Measurements from ENCODE around the gene EPSTI1.
"Not testable (repeated sequence)": the region's sequence is repeated elsewhere in the genome, so short reads cannot be mapped to it uniquely, and the experiment has no call there.

Gene EPSTI1

DNA sequence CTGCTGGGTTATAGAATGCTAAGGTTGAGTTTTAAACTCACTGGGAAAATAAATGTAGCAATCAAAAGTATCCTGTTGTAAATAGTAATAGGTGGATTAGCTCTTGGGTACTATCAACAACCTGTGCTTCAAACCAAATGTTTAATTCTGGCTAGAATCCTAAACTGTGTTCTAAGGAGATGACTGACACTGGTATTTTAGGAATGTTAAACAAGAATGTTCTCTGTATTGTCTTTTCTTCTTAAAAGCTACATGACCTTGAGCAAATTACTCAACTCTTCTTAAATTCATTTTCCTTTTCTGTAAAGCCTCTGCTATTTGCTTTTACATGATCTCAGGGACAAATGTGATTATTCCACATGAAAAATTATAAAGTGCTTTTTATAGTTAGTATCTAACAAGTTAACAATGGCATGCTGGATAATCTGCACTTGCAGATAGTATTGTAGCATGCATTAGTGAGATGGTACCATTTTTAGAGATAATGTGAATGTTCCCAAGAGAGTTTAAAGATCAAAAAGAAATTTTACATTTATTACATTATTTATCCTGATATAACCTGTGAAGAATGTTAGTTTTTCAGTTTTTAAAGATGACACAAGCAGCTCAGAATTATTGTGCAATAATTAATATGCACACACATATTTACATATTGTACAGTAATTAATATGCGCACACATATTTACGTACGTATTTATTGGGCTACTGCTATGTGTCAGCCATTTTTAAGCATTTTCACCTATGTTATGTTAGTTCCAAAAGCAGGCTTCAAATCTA lies 13.6 kb upstream of the EPSTI1 start:
- DNase-seq (ENCODE audit: low spot score), result no peak

DNA sequence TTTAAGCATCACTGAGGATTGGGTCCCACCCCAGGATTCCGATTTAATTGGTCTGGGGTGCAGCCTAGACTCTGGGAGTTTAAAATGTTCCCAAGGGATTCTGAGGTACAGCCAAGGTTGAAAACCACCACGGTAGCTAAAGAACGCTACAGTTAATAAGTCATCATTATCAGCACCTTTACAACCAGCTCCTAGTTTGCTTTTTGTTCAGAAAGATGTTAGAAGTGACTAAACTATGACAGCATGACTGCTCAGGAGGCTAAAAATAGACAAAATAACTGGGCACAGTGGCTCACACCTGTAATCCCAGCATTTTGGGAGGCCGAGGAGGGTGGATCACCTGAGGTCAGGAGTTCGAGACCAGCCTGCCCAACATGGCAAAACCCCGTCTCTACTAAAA lies 11.7 kb upstream of the EPSTI1 start:
- no peak for DNase-seq (ENCODE audit: low spot score)

DNA sequence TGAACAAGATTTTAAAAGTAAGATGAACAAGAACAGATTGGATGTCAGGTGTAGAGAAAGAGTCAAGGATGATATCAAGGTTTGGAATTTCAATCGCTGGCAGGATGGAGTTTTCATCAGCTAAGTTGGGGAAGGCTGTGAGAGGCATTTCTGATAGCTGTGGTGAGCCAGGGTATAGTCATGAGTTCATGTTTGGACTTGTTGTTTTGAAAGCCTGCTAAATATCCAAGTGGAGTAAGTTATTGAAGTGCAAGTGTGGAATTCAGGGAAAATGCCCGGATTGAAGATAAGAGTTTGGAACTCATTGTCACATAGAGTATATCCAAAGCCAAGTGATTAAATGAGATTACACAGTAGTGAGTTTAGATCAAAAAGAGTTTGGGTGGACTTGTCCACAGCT lies 11.0 kb upstream of the EPSTI1 start:
- DNase-seq (ENCODE audit: low spot score), result no peak

DNA sequence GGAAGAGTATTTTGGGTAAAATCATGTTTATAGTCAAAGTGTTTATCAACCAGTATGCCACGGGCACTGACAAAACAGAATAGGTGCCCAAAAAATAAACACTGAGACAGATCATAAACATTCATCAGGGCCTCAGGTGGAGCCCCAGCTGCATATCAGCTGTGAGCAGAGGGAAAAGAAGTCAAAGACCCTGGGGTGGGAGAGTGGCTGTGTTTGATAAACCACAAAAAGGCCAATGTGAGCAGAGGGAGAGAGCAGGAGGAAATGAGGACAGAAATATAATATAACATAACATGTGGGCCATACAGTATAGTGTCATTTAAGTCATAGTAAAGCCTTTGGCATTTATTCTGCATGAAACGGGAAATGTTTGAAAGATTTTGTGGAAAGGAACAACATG lies 10.0 kb upstream of the EPSTI1 start:
- DNase-seq (ENCODE audit: low spot score), result no peak

DNA sequence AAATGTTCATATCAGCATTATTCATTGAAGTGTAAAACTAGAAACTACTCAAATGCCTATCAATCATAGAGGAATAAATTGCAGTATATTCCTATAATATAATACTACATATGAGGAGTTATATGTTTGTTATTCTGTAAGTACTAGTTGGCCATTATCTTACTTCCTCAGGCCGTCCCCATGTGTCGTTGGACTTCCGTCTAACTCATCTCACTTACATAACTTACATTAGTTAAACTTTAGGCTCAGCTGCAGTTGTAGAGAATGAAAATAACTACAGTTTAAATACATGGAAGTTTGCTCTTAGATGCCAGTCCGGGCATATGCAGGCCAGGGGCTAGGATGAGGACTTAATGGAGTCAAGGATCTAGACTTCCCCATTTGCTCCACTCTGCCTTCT lies 8.6 kb upstream of the EPSTI1 start:
- DNase-seq (ENCODE audit: low spot score), result no peak

DNA sequence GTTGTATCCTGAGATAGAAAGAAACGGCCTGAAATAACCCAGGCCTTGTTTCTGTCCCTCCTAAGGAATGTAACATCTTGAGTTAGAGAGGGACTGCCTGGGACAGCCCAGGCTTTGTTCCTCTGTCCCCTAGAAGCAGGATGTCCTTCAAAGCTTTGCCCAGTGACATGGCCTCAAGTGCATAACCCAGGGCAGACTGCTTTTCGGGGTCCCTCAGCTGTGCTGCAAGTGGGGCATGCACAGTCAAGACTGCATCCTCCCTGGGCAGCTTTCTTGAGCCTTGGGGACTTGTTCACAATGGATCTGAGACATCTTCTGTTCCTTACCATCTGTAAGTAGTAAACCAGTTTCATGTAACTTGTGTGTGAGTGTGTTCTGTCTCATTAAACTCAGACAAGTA lies 7.5 kb upstream of the EPSTI1 start:
- DNase-seq (ENCODE audit: low spot score), result no peak

DNA sequence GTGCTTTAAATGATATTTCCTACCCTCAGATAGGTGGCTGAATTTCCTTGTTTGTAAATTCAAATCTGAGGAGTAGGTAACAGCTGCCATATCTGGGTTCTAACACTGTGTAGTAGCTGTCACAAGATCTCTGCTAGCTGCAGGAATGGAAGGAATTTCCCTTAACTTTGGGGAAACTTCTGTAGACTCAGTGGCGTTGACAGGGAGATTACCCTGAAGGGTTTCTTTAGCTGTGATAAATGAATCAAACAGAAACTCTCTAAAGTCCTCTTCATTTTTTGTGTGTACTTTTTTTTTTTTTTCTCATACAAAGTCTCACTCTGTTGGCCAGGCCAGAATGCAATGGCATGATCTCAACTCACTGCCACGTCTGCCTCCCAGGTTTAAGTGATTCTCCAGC lies 5.3 kb upstream of the EPSTI1 start:
- no peak for DNase-seq (ENCODE audit: low spot score)

DNA sequence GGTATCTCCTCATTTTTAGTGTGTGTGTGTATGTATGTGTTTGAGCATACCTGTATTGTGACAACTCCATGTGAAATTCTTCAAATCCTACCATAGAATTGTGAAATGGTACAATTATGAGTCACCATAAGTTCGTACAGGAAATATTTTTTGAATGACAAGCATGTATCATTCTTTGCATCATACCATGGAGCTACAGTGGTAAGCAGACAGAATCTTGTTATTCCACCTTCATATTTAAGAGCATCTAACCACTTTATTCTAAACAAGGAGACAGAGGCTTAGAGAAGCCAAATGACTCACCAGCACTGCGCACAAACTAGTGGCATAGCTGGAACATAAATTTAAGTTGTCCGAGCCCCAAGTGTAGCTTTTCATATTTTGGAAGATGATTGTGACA lies 4.5 kb upstream of the EPSTI1 start:
- DNase-seq (ENCODE audit: low spot score), result no peak

DNA sequence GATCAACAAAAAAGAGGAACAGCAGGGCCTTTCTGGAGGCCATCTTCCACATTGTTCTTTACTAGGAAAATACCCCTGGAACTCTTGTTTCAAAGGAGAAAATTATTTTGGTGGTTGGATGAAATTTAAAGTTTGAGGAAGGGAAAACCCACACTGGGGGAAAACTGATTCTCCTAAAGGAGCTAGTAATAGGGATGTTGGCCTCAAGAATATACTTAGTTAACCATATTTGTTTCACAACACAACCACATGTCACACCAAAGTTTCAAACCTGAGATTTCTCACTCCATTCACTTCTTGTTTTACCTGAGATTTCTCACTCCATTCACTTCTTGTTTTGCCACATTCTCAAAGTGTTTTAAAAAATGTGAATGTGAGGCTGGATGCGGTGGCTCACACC lies 2.8 kb upstream of the EPSTI1 start:
- DNase-seq (ENCODE audit: low spot score), result no peak

DNA sequence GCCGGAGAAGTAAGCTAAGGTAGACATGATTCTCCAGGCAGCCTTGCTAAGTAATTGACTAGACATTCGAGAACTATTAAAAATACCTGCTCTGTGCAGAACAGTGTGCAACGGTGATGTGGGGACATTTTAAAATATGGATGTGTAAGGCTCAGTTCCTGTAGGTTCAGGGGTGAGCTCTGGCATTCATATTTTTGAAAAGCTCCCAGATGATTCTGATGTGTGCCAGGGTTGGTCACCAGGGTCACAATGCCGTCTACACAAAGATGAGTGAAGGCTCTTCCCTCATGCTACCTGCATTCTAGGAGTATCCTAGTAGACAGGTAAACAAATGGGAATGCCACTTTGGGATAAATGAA lies 702 bp upstream of the EPSTI1 start:
- no peak for DNase-seq (ENCODE audit: low spot score)

DNA sequence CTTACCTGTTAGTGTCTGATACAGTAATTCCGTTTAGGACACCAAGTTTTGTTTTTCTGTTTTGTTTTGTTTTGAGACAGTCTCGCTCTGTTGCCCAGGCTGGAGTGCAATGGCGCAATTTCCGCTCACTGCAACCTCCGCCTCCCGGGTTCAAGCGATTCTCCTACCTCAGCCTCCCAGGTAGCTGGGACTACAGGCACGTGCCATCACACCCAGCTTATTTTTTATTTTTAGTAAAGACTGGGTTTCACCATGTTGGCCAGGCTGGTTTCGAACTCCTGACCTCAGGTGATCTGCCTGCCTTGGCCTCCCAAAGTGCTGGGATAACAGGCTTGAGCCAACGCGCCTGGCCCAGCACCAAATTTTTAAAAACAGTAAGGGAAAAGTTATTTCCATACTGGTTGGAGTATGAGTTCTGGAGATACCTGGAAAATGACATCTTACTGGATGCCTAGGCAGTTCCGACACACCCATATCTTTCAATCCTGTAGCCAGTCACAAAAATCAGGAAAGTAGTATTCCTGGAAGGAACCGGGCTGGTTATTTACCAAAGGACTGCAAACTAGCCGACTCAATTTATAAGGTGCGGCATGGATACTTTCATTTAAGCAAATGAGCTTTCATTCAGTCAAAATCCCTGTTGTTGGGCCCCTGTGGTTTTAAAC lies 676 bp downstream of the EPSTI1 start:
- DNase-seq (ENCODE audit: low spot score), result not testable (repeated sequence)

DNA sequence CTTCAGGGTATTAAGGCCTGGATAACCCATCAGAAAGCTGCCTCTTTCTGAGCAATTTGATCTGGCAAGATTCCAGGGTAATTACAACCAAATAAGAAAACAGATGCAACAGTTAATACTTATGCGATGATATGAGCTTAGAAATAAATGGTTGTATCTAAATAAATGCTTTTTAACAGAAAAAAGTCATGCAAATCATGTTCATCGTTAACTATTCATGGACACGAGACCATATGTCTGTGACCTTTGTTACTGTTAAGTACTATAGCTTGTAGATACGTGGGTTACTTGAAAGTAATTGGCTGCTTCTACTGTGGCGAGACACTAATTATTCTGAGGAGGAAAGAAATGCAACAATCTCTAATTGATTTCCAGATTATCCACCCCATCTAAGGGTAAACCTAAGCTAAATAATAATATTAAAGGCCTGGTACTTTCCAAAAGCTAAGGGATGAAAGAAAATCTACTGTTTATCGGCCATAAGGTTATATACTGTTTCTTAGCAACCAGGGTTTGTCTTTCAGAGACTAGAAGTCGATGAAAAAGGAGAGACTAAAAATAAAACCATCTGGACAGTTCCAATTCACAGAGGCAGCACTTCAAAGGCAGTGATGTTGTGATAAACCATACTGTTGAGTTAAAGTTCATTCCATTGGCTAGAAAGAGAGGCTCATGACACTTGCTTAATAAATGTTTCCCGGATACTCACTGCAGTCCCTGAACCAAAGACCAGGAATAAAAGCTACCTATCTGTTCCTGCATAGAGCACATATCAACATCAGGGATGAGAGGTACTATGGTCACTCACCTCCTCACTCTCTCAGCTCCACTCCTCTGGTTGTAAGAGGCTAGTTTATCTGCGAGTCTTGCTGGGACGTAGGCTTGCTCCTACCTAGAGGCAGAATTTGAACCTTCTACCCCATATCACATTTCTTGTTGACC lies 1.5 kb downstream of the EPSTI1 start:
- DNase-seq (ENCODE audit: low spot score), result peak; percentile 63

DNA sequence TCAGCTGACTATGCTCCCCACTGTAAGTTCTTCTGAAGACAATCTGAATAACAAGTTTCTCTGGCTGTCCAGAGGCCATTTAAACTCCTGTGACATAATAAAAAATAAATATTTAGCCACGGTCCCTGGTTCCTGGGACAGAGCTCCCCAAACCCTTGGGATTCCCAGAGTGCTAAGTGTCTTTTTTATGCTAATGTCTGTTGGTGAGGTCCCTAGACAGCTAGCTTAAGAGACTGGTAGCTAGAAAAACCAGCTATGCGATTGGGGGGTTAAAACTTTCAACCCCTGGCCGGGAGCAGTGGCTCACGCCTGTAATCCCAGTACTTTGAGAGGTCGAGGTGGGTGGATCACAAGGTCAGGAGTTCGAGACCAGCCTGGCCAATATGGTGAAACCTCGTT lies 5.9 kb downstream of the EPSTI1 start:
- DNase-seq (ENCODE audit: low spot score), result no peak

DNA sequence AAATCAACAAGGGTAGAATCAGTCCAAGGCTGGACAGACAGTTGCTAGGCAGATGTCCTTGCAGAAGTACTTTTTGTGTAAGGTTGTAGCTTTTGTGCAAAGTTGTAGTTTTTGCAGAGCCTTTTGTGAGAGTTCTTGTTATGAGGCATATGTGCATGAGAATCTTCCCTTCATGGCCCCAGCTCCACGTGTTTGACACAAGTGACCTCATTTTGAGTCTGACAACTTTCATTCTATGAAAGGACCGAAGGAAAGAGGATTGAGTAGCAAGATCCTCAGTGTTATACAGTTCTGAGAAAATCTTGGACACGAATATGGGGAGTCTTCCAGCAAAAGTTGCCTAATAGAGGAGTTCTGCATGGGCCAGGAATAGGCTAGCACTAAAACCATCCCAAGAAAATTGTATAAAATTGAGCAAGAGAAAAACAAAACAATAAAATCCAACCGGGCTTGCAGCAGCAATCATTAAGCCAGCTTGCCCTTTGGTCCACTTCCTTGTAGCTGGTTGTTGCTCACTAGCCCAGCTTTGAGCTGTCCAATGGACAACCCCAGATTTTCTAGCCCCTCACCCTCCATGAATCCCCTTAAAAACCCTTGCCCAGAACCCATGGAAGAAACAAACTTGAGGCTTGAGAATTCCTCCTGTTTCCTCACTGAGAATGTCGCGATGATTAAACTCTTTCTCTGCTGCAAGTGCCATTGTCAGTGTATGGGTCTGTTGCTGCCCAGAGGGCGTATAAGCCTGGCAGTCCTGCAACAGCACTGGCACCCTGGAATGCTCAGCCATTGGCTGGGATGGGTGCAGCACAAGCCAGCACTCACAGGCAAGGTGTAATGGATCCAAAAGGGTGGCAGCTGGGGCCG lies 6.5 kb downstream of the EPSTI1 start:
- DNase-seq (ENCODE audit: low spot score), result no peak

DNA sequence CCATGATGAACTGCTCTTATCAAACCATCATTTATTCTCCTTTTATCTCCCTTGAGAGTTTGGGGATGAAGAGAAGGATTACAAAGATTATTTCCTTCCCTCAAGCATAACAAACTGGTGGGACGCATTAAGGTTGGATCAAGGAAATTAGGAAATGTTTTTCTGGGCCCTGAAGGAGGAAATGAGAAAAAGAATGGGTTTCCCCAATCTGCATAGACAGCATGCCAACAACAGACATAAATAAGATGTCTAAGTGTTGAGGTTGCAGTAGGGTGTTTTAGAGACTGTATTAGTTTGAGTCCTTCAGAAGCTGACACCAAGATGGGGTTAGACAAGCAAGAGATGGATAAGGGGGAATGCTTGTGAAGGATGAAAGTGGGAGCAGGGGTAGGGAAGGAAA lies 7.3 kb downstream of the EPSTI1 start:
- DNase-seq (ENCODE audit: low spot score), result no peak

DNA sequence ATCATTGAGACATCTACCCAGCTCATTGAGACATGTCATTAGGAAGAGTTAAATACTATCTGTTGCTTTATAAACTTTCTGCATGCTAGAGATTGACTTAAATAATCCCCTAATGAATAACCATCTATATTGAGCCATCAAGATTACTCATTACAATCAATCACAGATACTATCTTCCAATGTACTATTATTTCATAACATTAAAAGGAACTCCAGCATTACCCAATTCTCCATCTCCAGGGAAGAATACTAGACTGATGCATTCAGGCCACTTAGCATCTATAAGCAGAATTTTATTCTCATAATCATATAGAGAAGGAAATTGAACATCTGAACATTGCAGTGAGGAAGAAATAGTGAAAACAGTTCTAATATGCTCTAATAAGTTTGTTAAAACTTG lies 8.0 kb downstream of the EPSTI1 start:
- no peak for DNase-seq (ENCODE audit: low spot score)

DNA sequence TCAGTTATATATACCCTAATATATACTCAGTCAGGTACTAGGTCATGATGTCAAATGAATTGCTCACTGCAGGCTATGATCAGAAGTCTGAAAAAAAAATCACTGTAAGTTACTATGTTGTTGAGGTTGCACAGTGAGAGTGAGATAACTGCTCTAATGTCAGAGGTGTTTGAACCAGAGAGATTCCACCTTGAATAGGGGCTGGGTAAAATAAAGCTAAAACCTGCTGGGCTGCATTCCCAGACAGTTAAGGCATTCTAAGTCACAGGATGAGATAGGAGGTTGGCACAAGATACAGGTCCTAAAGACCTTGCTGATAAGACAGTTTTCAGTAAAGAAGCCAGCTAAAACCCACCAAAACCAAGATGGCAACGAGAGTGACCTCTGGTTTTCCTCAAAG lies 10.2 kb downstream of the EPSTI1 start:
- no peak for DNase-seq (ENCODE audit: low spot score)

DNA sequence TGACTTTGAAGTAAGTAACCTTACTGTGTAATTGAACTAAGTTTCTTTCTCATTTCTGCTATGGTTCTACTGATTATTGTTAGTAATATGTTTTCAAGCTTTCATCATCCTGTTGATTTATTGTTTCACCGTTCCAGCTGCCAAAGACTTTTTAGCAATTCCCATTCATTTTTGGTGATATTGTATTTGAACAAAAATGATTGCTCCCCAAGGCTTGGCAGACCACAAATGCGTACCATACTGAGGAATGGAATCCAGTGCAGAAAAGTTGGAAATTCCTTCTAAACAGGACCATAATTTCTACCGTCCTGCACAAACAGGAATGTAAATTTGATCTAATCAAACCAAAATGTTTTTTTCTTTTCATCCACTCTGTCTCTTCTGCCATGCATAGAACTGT lies 10.7 kb downstream of the EPSTI1 start:
- no peak for DNase-seq (ENCODE audit: low spot score)

DNA sequence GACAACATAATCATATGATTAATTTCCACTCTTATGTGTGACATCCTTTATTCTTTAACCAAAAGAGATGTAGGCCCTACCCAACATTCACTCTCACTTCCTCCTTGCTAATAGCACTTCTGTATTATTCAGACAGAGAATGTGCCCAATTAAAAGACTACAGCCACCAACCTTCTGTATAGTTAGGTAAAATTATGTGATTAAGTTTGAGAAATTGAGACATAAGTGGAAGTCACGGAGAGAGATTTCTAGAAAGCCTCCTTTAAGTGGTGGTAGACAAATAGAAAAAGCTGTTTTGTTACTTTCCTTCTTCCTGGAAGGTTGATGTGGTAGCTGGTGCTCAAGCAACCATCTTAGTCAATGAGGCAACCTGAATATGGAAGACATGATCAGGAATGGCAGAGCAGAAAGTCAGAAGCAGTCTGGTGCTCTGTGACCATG lies 14.8 kb downstream of the EPSTI1 start:
- DNase-seq (ENCODE audit: low spot score), result peak; percentile 15

DNA sequence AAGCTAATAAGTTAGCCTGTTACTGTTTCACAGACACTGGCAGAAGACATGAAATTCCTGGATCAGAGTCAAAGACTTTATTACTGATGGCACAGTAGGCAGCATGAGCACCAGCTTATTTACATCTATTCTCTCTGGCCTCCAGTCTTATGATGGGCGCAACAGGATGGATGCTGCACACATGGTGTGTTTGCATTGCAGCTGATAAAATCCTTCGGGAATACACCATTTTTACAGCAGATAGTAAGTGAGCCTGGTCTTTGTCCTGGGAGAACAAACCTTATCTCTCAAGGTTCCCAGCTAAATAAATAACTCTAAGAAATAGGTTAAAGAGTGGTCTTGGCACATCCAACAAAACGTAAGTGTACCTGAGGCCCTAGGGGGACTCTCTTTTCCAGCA lies 16.0 kb downstream of the EPSTI1 start:
- DNase-seq (ENCODE audit: low spot score), result no peak

DNA sequence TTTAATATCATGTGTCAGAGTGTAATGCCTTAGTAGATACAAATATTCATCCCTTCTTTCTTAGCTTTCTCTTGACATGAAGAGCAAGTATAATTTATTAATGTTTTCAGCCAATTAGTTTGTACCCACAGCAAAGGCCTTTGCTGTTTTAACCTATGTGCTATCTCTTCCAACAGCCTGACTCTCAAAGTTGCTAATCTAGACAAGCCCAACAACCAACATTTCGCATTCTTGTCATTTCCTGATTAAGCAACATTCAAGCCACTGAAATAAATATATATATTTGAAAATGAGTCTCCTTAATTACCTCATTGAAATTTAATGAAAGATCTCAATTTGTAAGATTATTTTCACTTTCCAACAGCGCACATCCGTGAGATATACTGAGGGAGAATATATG lies 18.5 kb downstream of the EPSTI1 start:
- DNase-seq (ENCODE audit: low spot score), result no peak

All from NAMALWA (cell line).